Muscle layer of colon (tissue), 2 donors: Measurements from ENCODE around the gene FGF4.
"Not testable (repeated sequence)": the region's sequence is repeated elsewhere in the genome, so short reads cannot be mapped to it uniquely, and the experiment has no call there.

Experiments
- H3K27ac ChIP-seq: one replicate; pipeline ENCODE4 v1.7.0; 2013; ENCODE audit warnings: low read depth, mild to moderate bottlenecking, low read length, moderate library complexity
- H3K27me3 ChIP-seq, 2 donors: one replicate each; pipeline ENCODE4 v1.7.0; 2013; ENCODE audit warnings: low read length in 2 of 2, mild to moderate bottlenecking in 2 of 2; ENCODE audit not compliant: insufficient read depth in 2 of 2, control insufficient read depth in 1 of 2
- H3K36me3 ChIP-seq: one replicate; pipeline ENCODE4 v1.7.0; 2013; ENCODE audit warnings: mild to moderate bottlenecking, low read length; ENCODE audit not compliant: insufficient read depth
- H3K4me1 ChIP-seq: one replicate; pipeline ENCODE4 v1.7.0; 2013; ENCODE audit warnings: mild to moderate bottlenecking, low read length; ENCODE audit not compliant: insufficient read depth
- H3K4me3 ChIP-seq, 2 donors: one replicate each; pipeline ENCODE4 v1.7.0; 2013; ENCODE audit warnings: low read length in 2 of 2, low read depth in 1 of 2, mild to moderate bottlenecking in 1 of 2, moderate library complexity in 1 of 2
- H3K9ac ChIP-seq: one replicate; pipeline ENCODE4 v1.7.0; 2013; ENCODE audit warnings: low read length
- H3K9me3 ChIP-seq: one replicate; pipeline ENCODE4 v1.7.0; 2013; ENCODE audit warnings: mild to moderate bottlenecking, low read length
- donor health status: abdominal sarcoma.
- donor health status: Adenocarcinoma of cecum.

Gene FGF4

DNA sequence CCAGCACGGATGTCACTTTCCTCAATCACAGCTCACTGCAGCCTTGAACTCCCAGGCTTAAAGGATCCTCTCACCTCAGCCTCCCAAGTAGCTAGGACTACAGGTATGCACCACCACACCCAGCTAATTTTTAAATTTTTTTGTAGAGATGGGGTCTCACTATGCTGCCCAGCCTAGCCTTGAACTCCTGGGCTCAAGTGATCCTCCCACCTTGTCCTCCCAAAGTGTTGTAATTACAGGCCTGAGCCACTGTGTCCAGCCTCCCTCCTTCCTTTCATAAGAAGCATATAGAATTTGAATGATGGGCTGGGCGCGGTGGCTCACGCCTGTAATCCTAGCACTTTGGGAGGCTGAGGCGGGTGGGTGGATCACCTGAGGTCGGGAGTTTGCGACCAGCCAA is 10.2 kb downstream of the FGF4 start:
- not testable (repeated sequence) for H3K9ac ChIP-seq, H3K4me3 ChIP-seq, H3K9me3 ChIP-seq, H3K27me3 ChIP-seq, H3K36me3 ChIP-seq, H3K4me1 ChIP-seq, H3K27ac ChIP-seq

DNA sequence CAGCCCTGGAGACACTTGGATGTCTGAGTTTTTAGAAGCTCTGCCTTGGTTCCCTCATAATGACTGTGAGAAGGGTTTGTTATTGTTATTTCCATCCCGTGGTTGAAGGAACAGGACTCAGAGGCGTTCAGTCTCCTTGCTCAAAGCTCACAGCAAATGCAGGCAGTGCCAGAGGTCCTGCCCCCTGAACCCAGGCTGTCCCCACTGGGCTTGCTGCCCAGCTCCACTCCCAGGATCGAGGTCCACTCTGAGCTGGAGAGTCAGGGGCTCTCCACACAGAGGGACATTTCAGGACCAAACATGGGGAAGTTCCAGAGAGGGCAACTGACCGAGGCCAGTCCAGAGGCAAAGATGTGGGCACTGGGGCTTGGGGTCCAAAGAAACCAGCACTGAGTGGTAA is 14.8 kb downstream of the FGF4 start:
- H3K27me3 ChIP-seq: peaks cover 0 to 3% of the 10 kb centered on the region in 2 donors
- H3K4me1 ChIP-seq: no peaks in the 10 kb centered on the region
- H3K27ac ChIP-seq: no peak overlapping the region
- H3K36me3 ChIP-seq: no peaks in the 10 kb centered on the region
- no peak overlapping the region for H3K9ac ChIP-seq
- no peaks in the 10 kb centered on the region for H3K9me3 ChIP-seq
- H3K4me3 ChIP-seq: no peak overlapping the region

DNA sequence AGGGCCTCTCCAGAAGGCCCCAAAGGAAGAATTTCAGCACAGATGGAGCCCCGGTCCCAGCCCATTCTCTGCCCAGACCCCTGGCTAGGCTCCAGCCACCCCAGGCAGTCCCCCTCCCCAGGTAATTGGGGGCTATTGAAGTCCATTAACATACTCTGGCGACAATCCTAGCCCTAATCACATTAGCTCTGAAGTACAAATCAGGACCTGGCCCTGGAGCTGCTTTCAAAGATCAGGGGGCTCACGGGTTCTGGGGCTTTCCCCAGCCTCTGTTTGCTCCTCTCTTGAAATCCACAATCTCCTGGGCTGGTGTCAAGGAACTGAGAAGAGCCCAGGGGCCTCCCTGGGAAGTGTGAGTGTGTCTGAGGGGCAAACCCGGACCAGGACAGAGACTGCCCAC is 22.3 kb downstream of the FGF4 start:
- H3K9ac ChIP-seq: no peak overlapping the region
- no peaks in the 10 kb centered on the region for H3K9me3 ChIP-seq
- H3K27me3 ChIP-seq: no peaks in the 10 kb centered on the region
- H3K36me3 ChIP-seq: no peaks in the 10 kb centered on the region
- no peak overlapping the region for H3K4me3 ChIP-seq
- H3K27ac ChIP-seq: no peak overlapping the region
- H3K4me1 ChIP-seq: no peaks in the 10 kb centered on the region

DNA sequence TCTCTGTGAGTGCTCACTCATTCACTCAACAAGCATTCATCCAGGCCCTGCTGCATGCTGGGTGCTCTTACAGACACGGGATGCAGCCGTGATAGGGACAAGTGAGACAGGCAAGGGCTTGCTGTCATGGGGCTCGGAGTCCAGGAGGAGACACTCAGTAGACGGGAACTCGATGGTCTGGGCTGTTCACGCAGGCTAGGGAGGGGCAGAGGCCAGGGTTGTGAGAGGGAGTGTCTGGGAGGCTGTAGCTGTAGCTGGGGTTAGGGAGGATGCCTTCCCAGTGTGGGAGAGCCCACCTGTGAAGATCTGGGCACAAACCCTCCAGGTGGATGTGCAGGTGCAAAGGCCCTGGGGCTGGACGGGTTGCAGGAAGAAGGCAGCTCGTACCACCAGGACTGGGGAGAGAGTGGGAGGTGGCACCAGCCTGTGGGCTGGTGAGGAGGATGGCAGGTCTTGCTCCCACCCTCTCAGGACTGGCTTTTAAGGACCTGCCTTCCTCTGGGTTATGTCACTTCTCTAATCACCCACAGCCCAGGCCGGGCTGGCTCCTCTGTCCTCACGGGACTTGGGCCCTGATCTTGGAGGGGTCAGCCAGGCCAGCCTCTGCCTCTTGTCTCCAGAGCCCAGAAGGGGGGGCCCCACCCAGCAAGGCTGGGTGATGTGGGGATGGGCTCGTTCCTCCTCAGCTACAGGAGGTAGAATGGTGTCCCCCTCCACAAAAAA is 24.1 kb downstream of the FGF4 start:
- Histone ChIP-seq H3K9me3 (no peaks in the 10 kb centered on the region), H3K4me3 (no peak overlapping the region), H3K27ac (no peak overlapping the region), H3K36me3 (no peaks in the 10 kb centered on the region), H3K9ac (no peak overlapping the region), H3K27me3 (peaks cover 0 to 4% of the 10 kb centered on the region in 2 donors), H3K4me1 (no peaks in the 10 kb centered on the region)

DNA sequence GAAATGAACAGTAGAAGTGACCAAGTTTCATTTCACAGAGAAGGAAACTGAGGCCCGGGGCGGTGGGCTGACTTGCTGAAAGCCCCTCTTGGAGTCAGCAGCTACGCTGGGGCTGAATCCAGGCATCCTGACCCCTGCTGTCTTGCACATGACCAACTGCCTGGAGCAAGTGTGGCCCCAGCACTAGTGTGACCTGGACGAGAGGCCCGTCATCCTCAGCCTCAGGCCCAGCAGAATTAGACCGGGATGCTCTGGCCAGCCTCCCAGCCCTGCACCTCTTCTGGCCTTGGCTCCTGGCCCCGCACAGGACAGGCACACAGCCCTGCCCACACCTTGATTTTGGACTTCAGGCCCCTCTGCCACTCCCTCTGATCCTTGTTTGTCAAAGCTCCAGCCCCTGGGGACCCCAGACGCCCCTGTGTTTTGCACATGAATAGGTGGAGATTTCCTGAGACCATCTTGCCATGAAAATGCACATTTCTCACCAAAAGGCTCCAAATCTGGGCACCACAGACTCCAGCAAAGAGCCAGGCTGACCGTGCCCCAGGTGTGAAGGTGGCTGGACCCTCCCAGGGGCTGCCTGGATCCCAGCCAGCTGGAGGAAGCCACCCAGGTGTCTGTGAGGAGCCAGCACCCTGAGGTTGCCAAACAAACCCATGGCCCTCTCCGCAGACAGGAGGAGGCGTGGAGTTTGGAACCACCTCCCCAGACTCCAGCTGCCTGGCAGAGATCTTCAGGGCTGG is 24.9 kb downstream of the FGF4 start:
- H3K4me3 ChIP-seq: no peak overlapping the region
- H3K4me1 ChIP-seq: no peaks in the 10 kb centered on the region
- no peak overlapping the region for H3K9ac ChIP-seq
- H3K9me3 ChIP-seq: no peaks in the 10 kb centered on the region
- peaks cover 0 to 4% of the 10 kb centered on the region in 2 donors for H3K27me3 ChIP-seq
- no peak overlapping the region for H3K27ac ChIP-seq
- no peaks in the 10 kb centered on the region for H3K36me3 ChIP-seq

DNA sequence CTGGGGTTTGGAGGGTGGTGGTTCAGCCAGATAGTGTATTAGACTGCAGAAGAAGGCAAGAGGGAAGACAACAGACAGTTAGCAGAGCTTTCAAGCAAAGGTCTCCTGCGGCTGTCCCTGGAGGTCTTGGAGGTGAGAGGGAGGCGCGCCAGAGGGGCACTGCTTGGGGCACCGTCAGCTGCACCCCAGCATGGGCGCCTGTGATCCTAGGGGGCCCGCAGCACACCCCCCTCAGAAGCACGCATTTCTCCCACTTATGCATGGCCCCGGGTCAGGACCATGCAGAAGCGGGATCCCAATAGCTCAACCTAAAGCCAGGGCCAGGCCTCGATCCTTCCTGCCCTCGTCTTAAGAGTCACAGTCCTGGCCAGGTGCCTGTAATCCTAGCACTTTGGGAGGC is 26.5 kb downstream of the FGF4 start:
- Histone ChIP-seq H3K27ac (no peak overlapping the region), H3K36me3 (no peaks in the 10 kb centered on the region), H3K9me3 (no peaks in the 10 kb centered on the region), H3K9ac (no peak overlapping the region), H3K27me3 (peaks cover 0 to 4% of the 10 kb centered on the region in 2 donors), H3K4me3 (no peak overlapping the region), H3K4me1 (no peaks in the 10 kb centered on the region)

DNA sequence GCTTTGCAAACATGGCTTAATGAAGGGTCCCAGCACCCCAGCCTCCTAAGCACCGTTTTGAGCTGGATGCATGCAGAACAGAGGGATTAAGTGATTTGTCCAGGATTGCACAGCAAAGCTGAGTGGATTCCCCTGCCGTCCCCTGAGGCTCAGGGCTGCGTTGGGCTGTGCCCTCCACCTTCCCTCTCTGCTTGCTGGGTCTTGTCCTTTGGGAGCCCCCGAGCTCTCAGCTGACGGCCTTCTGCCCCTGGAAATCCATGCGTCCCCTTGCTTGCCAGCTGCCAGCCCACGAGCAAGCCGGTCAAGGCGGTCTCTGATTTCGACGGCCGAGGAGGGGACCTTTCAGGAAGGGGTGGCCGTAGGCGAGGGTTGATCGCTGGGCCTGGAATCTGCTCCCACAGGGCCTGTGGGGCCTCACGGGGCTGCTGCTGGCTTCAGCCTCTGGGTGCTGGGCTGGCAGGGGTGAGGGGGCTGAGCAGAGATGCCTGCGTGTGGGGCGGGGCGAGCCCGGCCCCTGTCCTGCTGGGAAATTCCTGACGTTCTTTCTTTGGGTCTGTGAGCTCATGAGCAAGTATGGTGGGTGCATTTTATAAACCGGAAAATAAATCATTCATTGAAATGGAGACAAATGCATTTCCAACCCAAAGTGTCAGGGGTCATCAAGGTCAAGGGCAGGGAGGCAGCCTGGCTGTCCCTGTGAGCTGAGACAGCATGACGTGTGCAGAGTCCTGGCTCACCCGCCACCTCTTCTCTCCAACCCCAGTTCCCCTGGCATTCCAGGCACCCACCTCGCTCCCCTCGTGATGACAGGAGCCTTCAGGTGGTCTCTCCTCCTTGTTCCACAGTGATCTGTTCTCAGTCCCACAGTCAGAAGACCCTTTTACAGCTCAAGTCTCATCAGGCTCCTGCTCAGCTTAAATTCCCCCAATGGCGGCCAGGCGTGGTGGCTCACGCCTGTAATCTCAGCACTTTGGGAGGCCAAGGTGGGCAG is 28.1 kb downstream of the FGF4 start:
- Histone ChIP-seq H3K9me3 (no peaks in the 10 kb centered on the region), H3K4me1 (no peaks in the 10 kb centered on the region), H3K27ac (no peak overlapping the region), H3K4me3 (no peak overlapping the region), H3K27me3 (peaks cover 0 to 4% of the 10 kb centered on the region in 2 donors), H3K9ac (no peak overlapping the region), H3K36me3 (no peaks in the 10 kb centered on the region)

DNA sequence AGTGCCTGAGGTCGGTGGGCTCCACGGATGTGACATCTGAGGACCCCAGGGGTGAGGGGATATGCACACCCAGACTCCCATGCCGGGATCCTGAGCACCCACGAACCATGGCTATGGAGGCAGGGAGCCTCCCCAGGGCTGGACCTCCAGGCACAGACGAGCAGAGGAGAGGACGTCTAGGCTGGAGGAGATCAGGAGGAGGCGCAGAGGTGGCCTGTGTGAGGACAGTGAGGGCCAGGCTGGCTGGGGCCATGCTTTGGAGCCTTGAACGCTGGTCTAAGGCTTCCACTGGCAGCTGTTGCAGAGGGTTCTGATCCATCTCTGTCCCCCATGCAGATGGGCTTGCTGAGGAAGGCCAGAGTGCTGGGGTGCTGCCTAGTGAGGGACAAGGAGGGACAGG is 29.0 kb downstream of the FGF4 start:
- H3K9me3 ChIP-seq: no peaks in the 10 kb centered on the region
- peaks cover 0 to 4% of the 10 kb centered on the region in 2 donors for H3K27me3 ChIP-seq
- no peak overlapping the region for H3K27ac ChIP-seq
- H3K36me3 ChIP-seq: no peaks in the 10 kb centered on the region
- no peak overlapping the region for H3K4me3 ChIP-seq
- no peaks in the 10 kb centered on the region for H3K4me1 ChIP-seq
- H3K9ac ChIP-seq: no peak overlapping the region

DNA sequence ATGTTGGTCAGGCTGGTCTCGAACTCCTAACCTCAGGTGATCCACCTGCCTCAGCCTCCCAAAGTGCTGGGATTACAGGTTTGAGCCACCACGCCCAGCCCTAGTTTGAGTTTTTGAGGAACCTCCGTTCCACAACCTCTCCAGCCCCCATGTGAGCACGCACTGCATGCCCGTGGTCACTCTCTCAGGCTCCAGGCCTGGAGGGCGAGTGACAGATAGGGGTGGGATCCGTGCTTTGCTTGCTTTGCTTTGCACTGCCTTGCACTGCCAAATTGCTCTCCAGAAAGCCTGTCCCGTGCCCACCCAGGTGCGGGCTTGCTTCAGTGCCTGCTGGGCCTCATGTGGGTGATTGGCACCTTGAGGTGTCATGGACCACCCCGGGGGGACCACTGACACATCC is 29.9 kb downstream of the FGF4 start:
- no peak overlapping the region for H3K9ac ChIP-seq
- no peaks in the 10 kb centered on the region for H3K9me3 ChIP-seq
- H3K36me3 ChIP-seq: no peaks in the 10 kb centered on the region
- no peaks in the 10 kb centered on the region for H3K4me1 ChIP-seq
- H3K27me3 ChIP-seq: peaks cover 0 to 4% of the 10 kb centered on the region in 2 donors
- no peak overlapping the region for H3K27ac ChIP-seq
- no peak overlapping the region for H3K4me3 ChIP-seq

DNA sequence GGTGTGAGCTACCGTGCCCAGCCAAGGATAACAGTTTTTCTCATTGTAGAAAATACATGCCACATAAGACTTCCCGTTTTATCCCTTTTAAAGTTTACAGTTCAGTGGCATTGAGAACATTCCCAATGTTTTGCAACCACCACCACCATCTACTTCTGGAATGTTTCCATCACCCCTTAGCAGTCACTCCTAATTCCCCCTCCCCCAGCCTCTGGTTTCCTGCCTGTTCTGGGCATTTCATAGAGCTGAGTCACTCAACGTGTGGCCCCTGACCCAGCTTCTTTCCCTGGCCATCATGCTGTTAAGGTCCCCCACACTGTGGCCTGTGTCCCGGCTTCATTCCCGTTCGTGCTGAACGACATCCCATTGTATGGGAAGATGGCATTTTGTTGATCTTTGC is 30.7 kb downstream of the FGF4 start:
- H3K4me3 ChIP-seq: no peak overlapping the region
- H3K9me3 ChIP-seq: no peaks in the 10 kb centered on the region
- no peaks in the 10 kb centered on the region for H3K4me1 ChIP-seq
- H3K27ac ChIP-seq: no peak overlapping the region
- peaks cover 0 to 4% of the 10 kb centered on the region in 2 donors for H3K27me3 ChIP-seq
- H3K9ac ChIP-seq: no peak overlapping the region
- H3K36me3 ChIP-seq: no peaks in the 10 kb centered on the region

DNA sequence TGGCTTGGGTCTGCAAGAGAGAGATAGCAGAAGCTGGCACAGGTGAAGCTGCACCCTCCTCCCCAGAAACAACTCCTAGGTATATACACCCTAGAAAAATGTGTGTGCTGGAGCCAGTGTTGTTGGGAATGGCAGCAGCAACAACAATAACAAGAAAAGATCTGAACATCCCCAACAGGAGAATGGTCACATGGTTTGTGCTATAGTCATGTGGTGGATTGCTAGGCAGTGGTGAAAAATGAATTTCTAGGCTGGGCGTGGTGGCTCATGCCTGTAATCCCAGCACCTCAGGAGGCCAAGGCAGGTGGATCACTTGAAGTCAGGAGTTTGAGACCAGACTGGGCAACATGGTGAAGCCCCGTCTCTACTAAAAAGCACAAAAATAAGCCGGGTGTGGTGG is 40.3 kb downstream of the FGF4 start:
- Histone ChIP-seq H3K27me3 (peaks cover 0 to 7% of the 10 kb centered on the region in 2 donors), H3K9ac (no peak overlapping the region), H3K4me1 (no peaks in the 10 kb centered on the region), H3K27ac (no peak overlapping the region), H3K36me3 (no peaks in the 10 kb centered on the region), H3K4me3 (no peak overlapping the region), H3K9me3 (peaks cover 4% of the 10 kb centered on the region)
